Activated T-cell treated with anti-CD3 and anti-CD28 coated beads, Interleukin-2, amount 50 U/mL, for 72 hours (primary cell): ENCODE results near the gene KRTAP5-10. TPM values are rescaled to one million over a fixed set of nuclear protein-coding genes. Genes with fewer than 3 reads are reported as not detected.
"Not testable (repeated sequence)": the region's sequence is repeated elsewhere in the genome, so short reads cannot be mapped to it uniquely, and the experiment has no call there.

Experiments
- ATAC-seq, 2 donors: fragments of 150-1000 bp; cut with Tn5 transposase; replicated peaks in 1 of 2; 2 replicates each; pipeline ENCODE4 v1.10.0; 2021; ENCODE audit warnings: moderate library complexity in 2 of 2, mild to moderate bottlenecking in 1 of 2
- DNase-seq, 2 donors: peaks; one replicate each; pipeline ENCODE4 v3.0.0; 2021 to 2022; ENCODE audit warnings: mixed read lengths in 1 of 2
- H3K27ac Mint-ChIP-seq: one replicate; pipeline ENCODE4 v1.8.0; 2022; ENCODE audit warnings: mild to moderate bottlenecking, moderate library complexity, mixed read lengths
- H3K27me3 Mint-ChIP-seq: one replicate; pipeline ENCODE4 v1.8.0; 2022; ENCODE audit warnings: low read depth, mixed read lengths
- H3K36me3 Mint-ChIP-seq, 2 donors: one replicate each; pipeline ENCODE4 v1.8.0; 2022; ENCODE audit warnings: mixed read lengths in 2 of 2, mild to moderate bottlenecking in 1 of 2; ENCODE audit not compliant: insufficient read depth in 2 of 2
- H3K4me1 Mint-ChIP-seq: one replicate; pipeline ENCODE4 v1.8.0; 2022; ENCODE audit warnings: low read depth, mixed read lengths
- H3K4me3 Mint-ChIP-seq, 2 donors: one replicate each; pipeline ENCODE4 v1.8.0; 2022; ENCODE audit warnings: mild to moderate bottlenecking in 2 of 2, mixed read lengths in 2 of 2, moderate library complexity in 2 of 2
- H3K9me3 Mint-ChIP-seq, 2 donors: one replicate each; pipeline ENCODE4 v1.8.0; 2022; ENCODE audit warnings: mixed read lengths in 2 of 2
- total RNA-seq, 2 donors: library from RNA; stranded (reverse); gene quantifications; one replicate each; pipeline ENCODE4 v1.2.3, GENCODE V29; 2022

Gene KRTAP5-10
- total RNA-seq, 2 donors from 2014 or later, result not detected

DNA sequence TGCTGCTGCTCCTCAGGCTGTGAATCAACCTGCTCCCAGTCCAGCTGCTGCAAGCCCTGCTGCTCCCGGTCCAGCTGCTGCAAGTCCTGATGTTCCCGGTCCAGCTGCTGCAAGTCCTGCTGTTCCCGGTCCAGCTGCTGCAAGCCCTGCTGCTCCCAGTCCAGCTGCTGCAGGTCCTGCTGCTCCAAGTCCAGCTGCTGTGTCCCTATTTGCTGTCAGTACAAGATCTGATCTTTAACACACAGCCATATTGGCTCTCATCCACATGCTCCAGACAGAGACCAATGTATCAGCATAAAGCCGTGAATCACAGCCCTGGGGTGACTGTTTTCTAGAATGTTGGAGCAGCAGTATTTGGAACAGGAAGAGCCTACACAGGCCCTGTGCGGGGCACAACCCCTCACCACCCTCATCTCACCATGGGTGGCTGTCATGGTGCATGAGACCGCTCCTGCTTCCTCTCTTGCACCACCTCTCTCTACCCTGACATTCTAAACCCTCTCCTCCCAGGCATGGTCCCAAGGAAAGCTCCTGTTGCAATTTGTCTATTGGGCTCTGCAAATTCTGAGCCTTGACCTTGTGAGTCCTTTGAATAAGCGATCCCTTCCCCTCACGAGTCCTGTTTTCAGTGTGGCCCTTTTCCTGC lies 3.5 kb downstream of the KRTAP5-10 start:
- no peak for DNase-seq
- Mint-ChIP-seq H3K9me3 (no peaks in the 10 kb centered on the region), H3K36me3 (no peaks in the 10 kb centered on the region), H3K27ac (no peak overlapping the region), H3K4me3 (no peak overlapping the region), H3K27me3 (peaks cover 36% of the 10 kb centered on the region), H3K4me1 (no peaks in the 10 kb centered on the region)
- ATAC-seq, result no peak

DNA sequence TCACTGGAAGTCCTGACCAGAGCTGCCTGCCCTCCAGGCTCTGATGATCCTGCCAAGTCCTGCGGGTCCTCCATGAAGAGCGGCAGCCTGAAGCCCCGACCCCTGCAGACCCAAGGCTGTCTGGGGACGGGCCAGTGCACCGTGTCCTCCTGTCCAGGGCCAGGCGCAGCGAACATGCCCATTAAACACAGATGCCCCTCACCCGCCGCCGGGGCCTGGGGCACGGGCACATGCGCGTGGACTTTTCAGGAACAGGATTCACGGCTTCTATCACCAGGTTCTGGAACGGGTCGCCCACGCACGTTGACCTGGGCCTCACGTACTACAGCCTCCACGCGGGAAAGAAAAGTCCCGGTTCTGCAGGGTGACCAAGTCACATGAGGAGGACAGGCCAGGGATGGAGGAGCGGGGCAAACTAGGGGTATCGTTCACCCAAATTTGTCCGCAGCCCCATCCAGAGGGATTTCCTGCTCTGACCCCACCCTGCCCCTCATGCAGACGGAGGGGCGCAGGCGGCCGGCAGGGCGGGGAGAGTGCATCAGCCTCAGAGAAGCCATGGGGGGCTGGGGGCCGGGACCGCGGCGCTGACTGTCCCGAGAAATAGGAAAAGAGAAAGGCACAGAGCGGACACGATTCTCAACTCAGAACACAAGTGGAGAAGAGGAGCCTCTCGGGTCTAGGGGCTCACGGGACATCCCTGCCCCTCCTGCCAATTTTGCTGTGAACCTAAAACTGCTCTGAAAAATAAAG lies 5.9 kb downstream of the KRTAP5-10 start:
- not testable (repeated sequence) for ATAC-seq, H3K27ac Mint-ChIP-seq, H3K9me3 Mint-ChIP-seq, DNase-seq, H3K4me3 Mint-ChIP-seq, H3K4me1 Mint-ChIP-seq, H3K36me3 Mint-ChIP-seq
- H3K27me3 Mint-ChIP-seq, result peaks cover 18% of the 10 kb centered on the region

DNA sequence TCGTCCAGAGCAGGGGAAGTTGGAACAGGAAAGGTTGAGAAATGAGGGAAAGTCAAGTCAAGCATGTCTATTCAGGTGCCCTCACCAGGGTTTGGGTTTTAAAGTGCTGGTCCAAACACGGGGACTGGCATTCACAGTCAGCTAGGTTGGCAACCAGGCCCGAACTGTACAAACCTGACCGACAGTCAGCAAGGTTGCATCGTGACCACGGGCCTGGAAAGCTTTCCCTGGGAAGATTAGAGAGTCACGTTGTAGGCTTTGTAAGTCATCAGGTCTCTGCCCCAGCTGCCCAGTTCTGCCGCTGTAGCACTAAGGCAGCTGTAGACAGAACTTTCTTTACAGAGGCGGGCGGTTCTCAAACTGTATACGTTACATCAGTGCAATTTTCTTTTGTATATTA lies 7.4 kb downstream of the KRTAP5-10 start:
- H3K27ac Mint-ChIP-seq, result no peak overlapping the region
- H3K4me3 Mint-ChIP-seq, result no peak overlapping the region

DNA sequence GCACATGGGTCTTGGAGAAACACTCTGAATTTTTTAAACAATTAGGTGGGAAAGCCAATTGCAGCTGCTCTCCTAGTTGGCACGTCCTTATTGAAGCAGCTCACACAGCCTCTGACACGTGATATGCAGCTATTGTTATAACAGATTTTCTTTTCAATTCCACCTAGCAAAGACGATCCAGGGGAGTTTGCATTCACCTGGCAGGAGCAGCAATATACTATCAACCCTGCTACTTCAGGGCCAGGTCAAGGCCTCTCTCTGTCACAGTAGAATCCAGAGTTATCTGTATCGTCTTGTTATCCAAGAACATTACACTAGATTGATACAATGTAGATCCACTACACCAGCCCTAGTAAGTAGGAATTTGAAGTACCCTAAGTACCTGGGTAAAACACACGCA lies 9.1 kb downstream of the KRTAP5-10 start:
- ATAC-seq, result no peak
- no peaks in the 10 kb centered on the region for H3K4me1 Mint-ChIP-seq
- no peaks in the 10 kb centered on the region for H3K36me3 Mint-ChIP-seq
- H3K27ac Mint-ChIP-seq, result no peak overlapping the region
- no peak overlapping the region for H3K4me3 Mint-ChIP-seq
- H3K27me3 Mint-ChIP-seq, result peaks cover 7% of the 10 kb centered on the region
- H3K9me3 Mint-ChIP-seq, result no peaks in the 10 kb centered on the region
- DNase-seq, result no peak

More for the DNA sequence above, 7.4 kb downstream of the KRTAP5-10 start:
- Mint-ChIP-seq H3K27me3 (peaks cover 7% of the 10 kb centered on the region), H3K9me3 (no peaks in the 10 kb centered on the region), H3K4me1 (no peaks in the 10 kb centered on the region), H3K36me3 (no peaks in the 10 kb centered on the region)
- DNase-seq, result no peak
- no peak for ATAC-seq

DNA sequence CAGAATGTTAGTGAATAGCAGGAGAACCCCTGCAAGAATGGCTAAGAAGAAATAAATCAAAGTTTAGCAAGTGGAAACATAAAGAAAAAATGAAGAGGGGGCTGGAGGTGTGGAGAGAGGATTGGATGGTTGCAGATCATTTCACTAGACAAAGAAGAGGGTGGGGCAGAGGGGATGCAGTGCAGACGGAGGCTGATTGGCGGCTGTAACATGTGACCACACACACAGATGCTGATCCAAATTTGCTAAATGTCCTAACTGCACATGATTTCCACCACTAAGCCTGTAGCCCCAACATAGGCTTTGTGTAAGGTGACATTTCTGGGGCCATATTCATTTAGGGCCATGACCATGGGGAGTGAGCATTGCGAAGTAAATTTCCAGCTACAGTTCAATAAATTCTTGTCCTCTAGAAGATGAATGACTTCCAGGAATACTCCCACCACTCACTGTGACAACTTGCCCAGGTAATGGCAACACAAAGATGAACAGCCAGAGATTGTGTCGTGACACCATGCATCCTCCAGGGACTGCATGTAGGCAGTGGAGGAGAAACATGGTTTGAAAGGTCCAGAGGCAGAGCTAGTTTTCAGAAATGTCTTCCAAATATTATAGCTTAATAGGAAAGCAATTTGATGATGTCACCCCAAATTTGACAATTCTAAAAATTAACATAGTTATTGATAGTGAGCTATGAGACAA lies 10.5 kb downstream of the KRTAP5-10 start:
- Mint-ChIP-seq H3K36me3 (no peaks in the 10 kb centered on the region), H3K27ac (no peak overlapping the region), H3K9me3 (no peaks in the 10 kb centered on the region), H3K4me3 (no peak overlapping the region), H3K4me1 (peaks cover 8% of the 10 kb centered on the region), H3K27me3 (peaks cover 11% of the 10 kb centered on the region)
- no peak for DNase-seq
- no peak for ATAC-seq

DNA sequence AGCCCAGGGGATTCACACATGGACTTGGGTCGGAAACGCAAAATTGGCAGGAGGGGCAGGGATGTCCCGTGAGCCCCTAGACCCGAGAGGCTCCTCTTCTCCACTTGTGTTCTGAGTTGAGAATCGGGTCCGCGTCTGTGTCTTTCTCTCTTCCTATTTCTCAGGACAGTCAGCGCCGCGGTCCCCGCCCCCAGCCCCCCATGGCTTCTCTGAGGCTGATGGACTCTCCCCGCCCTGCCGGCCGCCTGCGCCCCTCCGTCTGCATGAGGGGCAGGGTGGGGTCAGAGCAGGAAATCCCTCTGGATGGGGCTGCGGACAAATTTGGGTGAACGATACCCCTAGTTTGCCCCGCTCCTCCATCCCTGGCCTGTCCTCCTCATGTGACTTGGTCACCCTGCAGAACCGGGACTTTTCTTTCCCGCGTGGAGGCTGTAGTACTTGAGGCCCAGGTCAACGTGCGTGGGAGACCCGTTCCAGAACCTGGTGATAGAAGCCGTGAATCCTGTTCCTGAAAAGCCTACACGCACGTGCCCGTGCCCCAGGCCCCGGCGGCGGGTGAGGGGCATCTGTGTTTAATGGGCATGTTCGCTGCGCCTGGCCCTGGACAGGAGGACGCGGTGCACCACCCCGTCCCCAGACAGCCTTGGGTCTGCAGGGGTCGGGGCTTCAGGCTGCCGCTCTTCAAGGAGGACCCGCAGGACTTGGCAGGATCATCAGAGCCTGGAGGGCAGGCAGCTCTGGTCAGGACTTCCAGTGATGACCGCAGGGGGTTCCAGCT lies 11.5 kb downstream of the KRTAP5-10 start:
- H3K27me3 Mint-ChIP-seq, result peaks cover 20% of the 10 kb centered on the region
- H3K36me3 Mint-ChIP-seq, DNase-seq, H3K27ac Mint-ChIP-seq, H3K9me3 Mint-ChIP-seq, ATAC-seq, H3K4me3 Mint-ChIP-seq: not testable (repeated sequence)
- H3K4me1 Mint-ChIP-seq, result peaks cover 11% of the 10 kb centered on the region

DNA sequence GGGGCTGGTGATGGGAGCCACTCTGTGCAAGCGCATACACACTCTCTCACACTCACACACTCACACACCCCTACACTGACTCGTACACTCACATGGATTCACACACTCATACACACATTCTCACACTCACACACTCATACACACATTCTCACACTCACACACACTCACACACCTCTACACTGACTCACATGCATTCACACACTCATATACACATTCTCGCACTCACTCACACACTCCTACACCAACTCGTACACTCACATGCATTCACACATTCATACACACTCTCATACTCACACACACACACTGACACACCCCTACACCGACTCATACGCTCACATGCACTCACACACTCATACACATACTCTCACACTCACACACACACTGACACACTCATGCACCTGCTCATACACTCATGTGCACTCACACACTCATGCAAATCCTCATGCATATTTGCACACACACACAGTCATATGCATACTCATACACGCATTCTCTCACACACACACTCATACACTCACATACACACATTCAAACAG lies 12.2 kb downstream of the KRTAP5-10 start:
- H3K27me3 Mint-ChIP-seq, result peaks cover 25% of the 10 kb centered on the region
- DNase-seq (no peak), ATAC-seq (no peak)
- no peak overlapping the region for H3K4me3 Mint-ChIP-seq
- H3K27ac Mint-ChIP-seq, result no peak overlapping the region
- H3K36me3 Mint-ChIP-seq, result no peaks in the 10 kb centered on the region
- H3K9me3 Mint-ChIP-seq, result no peaks in the 10 kb centered on the region
- H3K4me1 Mint-ChIP-seq, result peaks cover 11% of the 10 kb centered on the region

DNA sequence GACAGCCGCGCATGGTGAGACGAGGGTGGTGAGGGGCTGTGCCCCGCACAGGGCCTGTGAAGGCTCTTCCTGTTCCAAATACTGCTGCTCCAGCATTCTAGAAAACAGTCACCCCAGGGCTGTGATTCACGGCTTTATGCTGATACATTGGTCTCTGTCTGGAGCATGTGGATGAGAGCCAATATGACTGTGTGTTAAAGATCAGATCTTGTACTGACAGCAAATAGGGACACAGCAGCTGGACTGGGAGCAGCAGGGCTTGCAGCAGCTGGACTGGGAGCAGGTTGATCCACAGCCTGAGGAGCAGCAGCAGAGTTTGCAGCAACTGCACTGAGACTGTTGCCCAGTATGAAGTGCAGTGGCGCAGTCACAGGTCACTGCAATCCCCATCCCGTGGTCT lies 14.2 kb downstream of the KRTAP5-10 start:
- not testable (repeated sequence) for H3K4me3 Mint-ChIP-seq, ATAC-seq, H3K9me3 Mint-ChIP-seq, H3K36me3 Mint-ChIP-seq, DNase-seq, H3K27ac Mint-ChIP-seq
- Mint-ChIP-seq H3K4me1 (peaks cover 11% of the 10 kb centered on the region), H3K27me3 (peaks cover 25% of the 10 kb centered on the region)

DNA sequence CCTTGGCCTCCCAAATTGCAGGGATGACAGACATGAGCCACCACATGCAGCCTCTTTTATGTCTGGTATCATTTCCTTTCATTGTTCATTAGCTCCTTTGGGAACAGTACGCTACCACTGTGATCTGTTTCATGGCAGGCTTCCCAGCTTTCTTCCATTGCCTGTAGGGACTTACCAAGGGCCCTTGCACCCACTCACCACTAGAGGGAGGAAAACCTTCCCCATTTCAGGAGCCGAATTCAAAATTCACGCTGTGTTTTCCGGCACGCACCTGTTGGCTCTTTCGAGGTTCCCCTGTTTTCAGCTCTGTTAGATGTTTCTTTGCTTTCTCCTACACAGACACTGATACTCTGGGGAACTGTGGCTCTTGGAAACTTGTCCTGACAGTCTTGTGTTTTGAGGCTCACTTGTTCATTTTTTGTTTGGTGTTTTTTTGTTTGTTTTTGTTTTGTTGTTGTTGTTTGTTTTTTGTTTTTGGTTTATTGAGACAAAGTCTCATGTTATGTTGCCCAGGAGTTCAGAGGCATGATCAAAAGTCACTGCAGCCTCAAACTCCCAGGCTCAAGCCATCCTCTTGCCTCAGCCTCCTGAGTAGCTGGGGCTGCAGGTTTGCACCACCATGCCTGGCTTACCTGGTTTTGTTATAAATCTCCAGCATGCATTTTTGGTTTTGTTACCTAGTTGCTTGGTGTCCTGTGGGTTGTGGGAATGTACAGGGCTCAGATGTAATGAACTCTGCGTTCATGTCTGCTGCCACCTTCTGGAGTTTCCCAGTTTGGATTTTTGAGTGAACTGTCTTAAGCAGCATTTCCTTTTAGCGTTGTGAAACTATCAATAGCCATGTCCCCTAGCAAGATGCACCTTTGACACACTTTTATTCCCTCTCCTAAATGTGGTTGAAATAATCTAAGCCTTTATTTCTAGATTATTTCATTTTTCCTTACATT lies 15.0 kb downstream of the KRTAP5-10 start:
- ATAC-seq (no peak), DNase-seq (peak; percentile 12 to 14)
- Mint-ChIP-seq H3K4me3 (no peak overlapping the region), H3K4me1 (peaks cover 11% of the 10 kb centered on the region), H3K36me3 (no peaks in the 10 kb centered on the region), H3K9me3 (no peaks in the 10 kb centered on the region), H3K27me3 (peaks cover 29% of the 10 kb centered on the region), H3K27ac (no peak overlapping the region)

DNA sequence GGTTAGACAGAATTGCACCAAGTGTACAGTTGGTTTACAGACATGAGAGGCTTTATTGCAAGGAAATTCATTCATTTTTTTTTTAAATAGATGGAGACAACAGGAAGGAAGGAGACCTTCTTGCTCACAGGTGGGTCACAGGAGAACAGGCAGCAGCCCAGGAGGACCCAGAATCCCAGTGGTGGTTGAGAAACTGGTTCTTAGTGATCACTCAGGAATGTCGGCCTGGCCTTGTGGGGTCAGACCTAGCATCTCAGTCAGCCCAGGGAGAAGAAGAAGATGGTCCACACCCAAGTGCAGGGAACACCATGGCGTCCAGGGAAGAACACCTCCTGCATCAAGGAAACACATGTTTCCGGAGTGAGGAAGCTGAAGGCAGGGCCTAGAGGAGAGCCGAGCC lies 16.5 kb downstream of the KRTAP5-10 start:
- H3K4me1 Mint-ChIP-seq, result peaks cover 11% of the 10 kb centered on the region
- DNase-seq, result no peak
- H3K9me3 Mint-ChIP-seq, result no peaks in the 10 kb centered on the region
- H3K27ac Mint-ChIP-seq, result no peak overlapping the region
- H3K4me3 Mint-ChIP-seq, result no peak overlapping the region
- no peaks in the 10 kb centered on the region for H3K36me3 Mint-ChIP-seq
- no peak for ATAC-seq
- peaks cover 36% of the 10 kb centered on the region for H3K27me3 Mint-ChIP-seq

DNA sequence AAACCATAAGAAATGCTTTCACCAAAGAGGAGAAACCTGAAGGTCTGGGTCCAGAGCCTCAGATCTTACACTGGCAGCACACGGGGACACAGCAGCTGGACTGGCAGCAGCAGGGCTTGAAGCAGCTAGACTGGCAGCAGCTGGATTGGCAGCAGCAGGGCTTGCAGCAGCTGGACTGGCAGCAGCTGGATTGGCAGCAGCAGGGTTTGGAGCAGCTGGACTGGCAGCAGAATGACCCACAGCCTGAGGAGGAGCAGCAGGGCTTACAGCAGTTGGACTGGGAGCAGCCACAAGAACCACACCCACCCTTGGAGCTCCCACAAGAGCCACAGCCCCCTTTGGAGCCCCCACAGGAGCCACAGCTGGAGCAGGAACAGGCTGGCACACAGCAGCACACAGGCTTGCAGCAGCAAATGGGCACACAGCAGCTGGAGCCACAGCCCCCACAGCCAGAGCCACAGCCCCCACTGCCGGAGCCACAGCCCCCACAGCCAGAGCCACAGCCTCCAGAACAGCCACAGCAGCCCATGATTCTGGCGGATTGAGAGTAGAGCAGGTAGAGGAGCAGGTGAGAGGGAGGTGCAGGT lies 17.0 kb downstream of the KRTAP5-10 start, which contains the start of gene KRTAP5-11:
TSS of gene KRTAP5-11 (minus strand) at position 567 of the 587 bp plus-strand sequence. CDS start at position 529, 38 bp downstream.
- no peak within 1 kb of the TSS for H3K4me3 Mint-ChIP-seq
- no peaks in the 10 kb centered on the region for H3K36me3 Mint-ChIP-seq
- ATAC-seq, result no peak
- no peak within 1 kb of the TSS for H3K27ac Mint-ChIP-seq
- peaks cover 36% of the 10 kb centered on the region for H3K27me3 Mint-ChIP-seq
- peaks cover 11% of the 10 kb centered on the region for H3K4me1 Mint-ChIP-seq
- DNase-seq, result no peak
- H3K9me3 Mint-ChIP-seq, result no peaks in the 10 kb centered on the region
